ENCODE data around the gene KIRREL3. TPM values are rescaled to one million over a fixed set of nuclear protein-coding genes. Genes with fewer than 3 reads are reported as not detected.

The KIRREL3 gene
- total RNA-seq, 1 donor from 2014 or later = 0.26 TPM

DNA sequence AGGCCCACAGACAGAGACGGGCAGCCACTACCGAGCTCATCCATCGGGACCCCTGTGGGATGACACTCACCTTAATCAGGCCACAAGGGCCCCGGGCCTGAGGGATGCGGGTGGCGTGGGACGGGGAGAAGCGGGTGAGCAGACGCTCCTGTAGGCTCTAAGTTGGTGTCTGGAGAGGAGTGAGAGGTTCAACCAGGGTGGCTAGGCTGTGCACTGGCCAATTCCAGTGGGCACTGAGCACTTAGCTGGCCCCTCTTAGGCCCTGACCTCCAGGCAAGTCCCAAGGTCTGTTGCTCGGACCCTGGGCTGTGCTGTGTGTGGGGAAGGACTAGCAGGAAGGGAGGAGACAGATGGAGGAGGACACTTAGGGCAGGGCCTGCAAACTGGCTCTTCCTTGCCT, 505.7 kb downstream of the KIRREL3 start:
- no peak overlapping the region for H3K4me3 Mint-ChIP-seq (ENCODE audit: low read depth)
- no peak for DNase-seq (ENCODE audit: low spot score, unreplicated experiment)
- H3K36me3 Mint-ChIP-seq (ENCODE audit: insufficient read depth) = no peaks in the 10 kb centered on the region
- H3K27me3 Mint-ChIP-seq = peaks cover 61% of the 10 kb centered on the region
- TF ChIP-seq CTCF (IDR thresholded peaks at IDR 0.05; ENCODE audit: unreplicated experiment) = no peak
- no peaks in the 10 kb centered on the region for H3K9me3 Mint-ChIP-seq (ENCODE audit: low read depth)
- no peak overlapping the region for H3K27ac Mint-ChIP-seq
- peaks cover 4% of the 10 kb centered on the region for H3K4me1 Mint-ChIP-seq (ENCODE audit: low read depth)

- DNase-seq (ENCODE audit: low spot score, unreplicated experiment) = no peak
- Mint-ChIP-seq H3K9me3 (ENCODE audit: low read depth) (no peaks in the 10 kb centered on the region), H3K27ac (no peak overlapping the region), H3K4me1 (ENCODE audit: low read depth) (peaks cover 5% of the 10 kb centered on the region), H3K36me3 (ENCODE audit: insufficient read depth) (no peaks in the 10 kb centered on the region), H3K27me3 (peaks cover 51% of the 10 kb centered on the region), H3K4me3 (ENCODE audit: low read depth) (no peak overlapping the region)
- TF ChIP-seq CTCF (IDR thresholded peaks at IDR 0.05; ENCODE audit: unreplicated experiment) = no peak
These were observed 508.1 kb downstream of the KIRREL3 start for GRCh38 chr11:126492331-126493082.

DNA sequence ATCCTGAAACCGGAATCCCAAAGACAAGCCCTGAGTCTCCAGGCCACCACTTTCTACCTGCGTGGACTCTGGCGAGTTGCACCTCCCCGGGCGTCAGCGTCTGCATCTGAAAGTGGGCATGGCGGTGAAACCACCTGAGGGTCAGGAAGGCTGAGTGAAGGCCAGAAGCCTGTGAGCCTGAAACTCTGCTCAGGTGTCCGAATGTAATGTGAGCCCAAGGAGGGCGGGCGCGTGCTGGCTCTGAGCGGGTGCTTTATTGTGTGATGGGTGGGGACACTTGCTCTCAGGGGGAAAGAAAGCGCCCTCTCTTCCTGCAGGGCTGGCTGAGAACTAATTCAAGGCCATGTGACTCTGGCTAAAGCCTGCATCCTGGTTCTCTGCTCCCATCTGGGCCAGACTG, 509.5 kb downstream of the KIRREL3 start:
- no peaks in the 10 kb centered on the region for H3K9me3 Mint-ChIP-seq (ENCODE audit: low read depth)
- H3K27ac Mint-ChIP-seq = no peak overlapping the region
- no peak for TF ChIP-seq CTCF (IDR thresholded peaks at IDR 0.05; ENCODE audit: unreplicated experiment)
- no peak for DNase-seq (ENCODE audit: low spot score, unreplicated experiment)
- no peak overlapping the region for H3K4me3 Mint-ChIP-seq (ENCODE audit: low read depth)
- H3K36me3 Mint-ChIP-seq (ENCODE audit: insufficient read depth) = no peaks in the 10 kb centered on the region
- peaks cover 5% of the 10 kb centered on the region for H3K4me1 Mint-ChIP-seq (ENCODE audit: low read depth)
- peaks cover 46% of the 10 kb centered on the region for H3K27me3 Mint-ChIP-seq

GRCh38 chr11:126489836-126490660, 510.5 kb downstream of the KIRREL3 start:
- H3K9me3 Mint-ChIP-seq (ENCODE audit: low read depth) = no peaks in the 10 kb centered on the region
- H3K36me3 Mint-ChIP-seq (ENCODE audit: insufficient read depth) = no peaks in the 10 kb centered on the region
- no peak overlapping the region for H3K4me3 Mint-ChIP-seq (ENCODE audit: low read depth)
- H3K4me1 Mint-ChIP-seq (ENCODE audit: low read depth) = peaks cover 5% of the 10 kb centered on the region
- no peak overlapping the region for H3K27ac Mint-ChIP-seq
- H3K27me3 Mint-ChIP-seq = peaks cover 48% of the 10 kb centered on the region
- TF ChIP-seq CTCF (IDR thresholded peaks at IDR 0.05; ENCODE audit: unreplicated experiment) = no peak
- DNase-seq (ENCODE audit: low spot score, unreplicated experiment) = no peak

DNA sequence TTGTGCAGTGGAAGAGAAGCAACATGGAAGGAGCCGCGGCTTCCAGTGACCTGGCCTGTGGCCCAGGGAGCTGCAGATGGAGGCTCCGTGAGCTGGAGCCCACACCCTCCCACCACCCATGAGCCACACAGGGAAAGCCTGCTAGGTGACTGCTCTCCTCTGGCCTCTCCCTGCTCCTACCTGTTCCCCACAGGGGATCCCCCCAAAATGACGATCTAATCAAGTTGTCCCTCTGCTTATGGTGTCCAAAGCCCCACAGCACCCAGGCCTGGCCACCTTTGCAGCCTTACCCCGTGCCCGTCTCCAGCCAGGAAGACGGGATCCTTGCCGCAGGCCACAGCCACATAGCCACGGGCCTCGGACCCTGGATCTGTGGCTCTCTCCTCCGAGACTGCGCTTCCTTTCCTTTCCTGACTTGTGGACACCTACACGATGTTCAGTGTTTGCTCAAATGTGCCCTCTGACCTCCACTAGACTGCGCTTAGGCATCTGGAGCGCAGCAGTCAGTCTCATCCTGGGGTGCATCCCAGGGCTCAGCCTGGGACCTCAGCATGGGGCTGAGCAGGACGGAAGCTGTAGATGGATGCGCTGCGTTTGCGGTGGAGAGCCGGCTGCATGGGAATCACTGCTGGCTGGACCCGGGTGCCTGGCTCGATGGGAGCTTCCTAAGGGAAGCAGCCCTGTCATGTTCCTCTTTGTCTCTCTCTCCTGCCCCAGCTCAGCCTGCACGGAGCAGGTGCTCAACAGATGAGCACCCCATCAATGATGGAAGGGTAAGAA, 511.8 kb downstream of the KIRREL3 start:
- Mint-ChIP-seq H3K4me1 (ENCODE audit: low read depth) (peaks cover 5% of the 10 kb centered on the region), H3K27ac (no peak overlapping the region), H3K27me3 (peaks cover 52% of the 10 kb centered on the region), H3K4me3 (ENCODE audit: low read depth) (no peak overlapping the region), H3K9me3 (ENCODE audit: low read depth) (no peaks in the 10 kb centered on the region), H3K36me3 (ENCODE audit: insufficient read depth) (no peaks in the 10 kb centered on the region)
- no peak for TF ChIP-seq CTCF (IDR thresholded peaks at IDR 0.05; ENCODE audit: unreplicated experiment)
- no peak for DNase-seq (ENCODE audit: low spot score, unreplicated experiment)

Measured in progenitor cell of endocrine pancreas (in vitro differentiated cells).